ENCODE measurements around the gene WAPL.

Gene WAPL

GRCh38 chr10:86399879-86400704, 121.5 kb downstream of the WAPL start:
- no peak for FAIRE-seq

GRCh38 chr10:86399514-86399878, 122.1 kb downstream of the WAPL start:
- FAIRE-seq = no peak
- TF ChIP-seq CTCF (IDR thresholded peaks at IDR 0.05; ENCODE audit: insufficient read depth, missing control alignments) = no peak
- DNase-seq (ENCODE audit: insufficient read length, low spot score) = no peak

More at GRCh38 chr10:86399879-86400704, 121.5 kb downstream of the WAPL start:
- DNase-seq (ENCODE audit: insufficient read length, low spot score) = peak; percentile 87
- peak; percentile 88 for TF ChIP-seq CTCF (IDR thresholded peaks at IDR 0.05; ENCODE audit: insufficient read depth, missing control alignments)

GRCh38 chr10:86397120-86397519, 124.5 kb downstream of the WAPL start:
- no peak for FAIRE-seq
- no peak for DNase-seq (ENCODE audit: insufficient read length, low spot score)
- TF ChIP-seq CTCF (IDR thresholded peaks at IDR 0.05; ENCODE audit: insufficient read depth, missing control alignments) = no peak

- peak; percentile 52 for DNase-seq (ENCODE audit: insufficient read length, low spot score)
- TF ChIP-seq CTCF (IDR thresholded peaks at IDR 0.05; ENCODE audit: insufficient read depth, missing control alignments) = no peak
- no peak for FAIRE-seq
These were observed 127.6 kb downstream of the WAPL start for GRCh38 chr10:86393862-86394455.

GRCh38 chr10:86393362-86393761, 128.2 kb downstream of the WAPL start:
- FAIRE-seq (no peak), DNase-seq (ENCODE audit: insufficient read length, low spot score) (no peak)
- TF ChIP-seq CTCF (IDR thresholded peaks at IDR 0.05; ENCODE audit: insufficient read depth, missing control alignments) = no peak

- FAIRE-seq (no peak), DNase-seq (ENCODE audit: insufficient read length, low spot score) (no peak)
- TF ChIP-seq CTCF (IDR thresholded peaks at IDR 0.05; ENCODE audit: insufficient read depth, missing control alignments) = no peak
These were observed 128.9 kb downstream of the WAPL start for GRCh38 chr10:86392723-86393094.

Measured in D721Med (cell line).